ENCODE data around the gene CCND1. TPM values are rescaled to one million over a fixed set of nuclear protein-coding genes. Genes with fewer than 3 reads are reported as not detected.

The CCND1 gene
- total RNA-seq, 4 donors from 2014 or later: 54.4 to 92.7 (median 62.0) TPM

DNA sequence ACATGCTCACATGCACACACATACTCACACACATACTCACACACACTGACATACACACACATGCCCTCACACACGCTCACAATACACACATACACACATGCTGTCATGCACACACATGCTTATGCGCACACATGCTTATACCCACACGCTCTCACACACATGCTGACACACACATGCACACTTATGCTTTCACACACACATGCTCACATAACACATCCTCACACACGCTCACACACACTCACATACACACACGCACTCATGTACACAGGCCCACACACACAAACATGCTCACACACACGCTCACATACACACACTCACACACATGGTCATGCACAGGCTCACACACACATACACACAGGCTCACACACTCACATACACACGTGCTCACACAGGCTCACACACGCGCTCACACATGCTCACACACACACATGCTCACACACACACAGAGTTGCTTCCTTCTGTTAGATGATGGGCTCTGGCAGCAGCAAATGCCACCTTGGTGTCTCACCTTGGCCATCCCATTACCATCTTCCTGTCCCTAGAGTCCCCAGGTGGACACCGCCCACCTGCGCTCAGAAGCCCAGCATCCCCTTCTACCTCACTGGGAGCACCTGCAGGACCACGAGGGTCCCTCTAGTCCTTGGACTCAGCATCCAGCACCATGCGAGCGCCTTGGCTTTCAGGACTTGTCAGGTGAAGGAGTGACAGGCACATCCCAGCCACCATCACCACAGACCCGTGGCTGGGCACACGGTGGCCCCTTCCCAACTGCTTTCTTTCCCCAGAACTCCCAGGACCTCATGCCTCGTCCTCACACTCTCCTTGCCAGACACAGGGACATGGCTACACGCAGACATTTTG lies 44.9 kb upstream of the CCND1 start:
- Histone ChIP-seq H3K4me3 (no peak overlapping the region), H3K9me3 (peaks cover 0 to 4% (median 0%) of the 10 kb centered on the region in 4 donors), H3K4me1 (no peaks in the 10 kb centered on the region), H3K27ac (replicated peaks in 1 of 4) (no peak overlapping the region), H3K36me3 (no peaks in the 10 kb centered on the region), H3K27me3 (peaks cover 0 to 6% (median 0%) of the 10 kb centered on the region in 4 donors)
- TF ChIP-seq POLR2A (IDR thresholded peaks at IDR 0.05; ENCODE audit: low read depth): no peak
- no peak for TF ChIP-seq EP300 (IDR thresholded peaks at IDR 0.05)
- no peak for TF ChIP-seq POLR2AphosphoS5 (IDR thresholded peaks at IDR 0.05)
- TF ChIP-seq CTCF (IDR thresholded peaks at IDR 0.05): no peak
- 76% methylated on average over 18 of the region's 18 CpGs for WGBS
- no peak for DNase-seq (ENCODE audit: extremely low spot score)
- intact Hi-C loops (cut with DNase I): no loop called here

- intact Hi-C loops (cut with DNase I): no loop called here
- Histone ChIP-seq H3K4me3 (no peak overlapping the region), H3K27me3 (peaks cover 0 to 20% (median 0%) of the 10 kb centered on the region in 4 donors), H3K36me3 (no peaks in the 10 kb centered on the region), H3K4me1 (no peaks in the 10 kb centered on the region), H3K9me3 (peaks cover 0 to 7% (median 3%) of the 10 kb centered on the region in 4 donors), H3K27ac (replicated peaks in 1 of 4) (no peak overlapping the region)
- 72% methylated on average over 5 of the region's 5 CpGs for WGBS
- TF ChIP-seq CTCF (IDR thresholded peaks at IDR 0.05) (peak in 1 of 3 experiments; percentile 18), EP300 (IDR thresholded peaks at IDR 0.05) (no peak), POLR2A (IDR thresholded peaks at IDR 0.05; ENCODE audit: low read depth) (no peak), POLR2AphosphoS5 (IDR thresholded peaks at IDR 0.05) (no peak)
- DNase-seq (ENCODE audit: extremely low spot score): no peak
Measured at GRCh38 chr11:69598147-69598546, 42.8 kb upstream of the CCND1 start.

- H3K9me3 ChIP-seq: peaks cover 0 to 7% (median 3%) of the 10 kb centered on the region in 4 donors
- no peaks in the 10 kb centered on the region for H3K36me3 ChIP-seq
- H3K4me1 ChIP-seq: no peaks in the 10 kb centered on the region
- DNase-seq (ENCODE audit: extremely low spot score): no peak
- no peak overlapping the region for H3K27ac ChIP-seq (replicated peaks in 1 of 4)
- intact Hi-C loops (cut with DNase I): no loop called here
- H3K4me3 ChIP-seq: no peak overlapping the region
- WGBS: 61% methylated on average over 11 of the region's 11 CpGs
- peaks cover 0 to 20% (median 0%) of the 10 kb centered on the region in 4 donors for H3K27me3 ChIP-seq
- TF ChIP-seq POLR2A (IDR thresholded peaks at IDR 0.05; ENCODE audit: low read depth) (no peak), EP300 (IDR thresholded peaks at IDR 0.05) (no peak), CTCF (IDR thresholded peaks at IDR 0.05) (no peak), POLR2AphosphoS5 (IDR thresholded peaks at IDR 0.05) (no peak)
Measured at GRCh38 chr11:69599502-69599901, 41.5 kb upstream of the CCND1 start.

DNA sequence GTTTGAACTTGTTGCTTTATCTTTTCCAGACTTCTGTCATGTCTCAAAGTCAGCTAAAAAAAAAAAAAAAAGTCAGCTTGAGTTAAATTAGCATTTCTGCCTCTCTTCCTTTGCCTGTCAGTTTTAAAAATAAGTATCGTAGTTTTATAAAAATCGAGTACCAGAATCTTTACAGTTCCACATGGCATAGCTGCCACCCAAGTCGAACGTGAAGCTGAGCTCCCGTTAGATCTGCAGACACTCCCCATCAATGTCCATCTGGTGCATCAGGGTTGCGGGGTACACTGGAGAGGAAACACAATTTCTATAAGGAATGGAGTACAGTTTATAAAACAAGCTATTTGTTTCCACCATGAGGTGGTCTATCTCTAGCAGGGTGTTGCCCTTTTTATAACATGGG lies 41.0 kb upstream of the CCND1 start:
- no peaks in the 10 kb centered on the region for H3K36me3 ChIP-seq
- peaks cover 0 to 7% (median 3%) of the 10 kb centered on the region in 4 donors for H3K9me3 ChIP-seq
- intact Hi-C loops (cut with DNase I): no loop called here
- H3K4me1 ChIP-seq: no peaks in the 10 kb centered on the region
- peaks cover 0 to 20% (median 0%) of the 10 kb centered on the region in 4 donors for H3K27me3 ChIP-seq
- TF ChIP-seq CTCF (IDR thresholded peaks at IDR 0.05) (no peak), POLR2A (IDR thresholded peaks at IDR 0.05; ENCODE audit: low read depth) (no peak), POLR2AphosphoS5 (IDR thresholded peaks at IDR 0.05) (no peak), EP300 (IDR thresholded peaks at IDR 0.05) (no peak)
- WGBS: 75% methylated on average over 6 of the region's 6 CpGs
- no peak overlapping the region for H3K27ac ChIP-seq (replicated peaks in 1 of 4)
- no peak overlapping the region for H3K4me3 ChIP-seq
- DNase-seq (ENCODE audit: extremely low spot score): no peak
